H9 (cell line): ENCODE results near the gene MGAT4C. TPM values are rescaled to one million over a fixed set of nuclear protein-coding genes. Genes with fewer than 3 reads are reported as not detected.

Source experiments
- DNase-seq: peaks from one replicate; pipeline ENCODE4 v3.0.0-alpha.2; 2017
- H2AFZ ChIP-seq: one replicate; pipeline ENCODE4 v1.6.1; 2013; ENCODE audit warnings: mild to moderate bottlenecking, low read length, control low read depth, moderate library complexity
- H2AK5ac ChIP-seq: 2 replicates; pipeline ENCODE4 v1.6.1; 2013; ENCODE audit warnings: low read length, control low read depth, mixed read lengths; ENCODE audit not compliant: insufficient read length
- H2BK120ac ChIP-seq: one replicate; pipeline ENCODE4 v1.6.1; 2013; ENCODE audit warnings: low read depth, mild to moderate bottlenecking, low read length, control low read depth, inconsistent platforms; ENCODE audit not compliant: poor library complexity, severe bottlenecking
- H2BK12ac ChIP-seq: 2 replicates; pipeline ENCODE4 v1.6.1; 2013; ENCODE audit warnings: low read length, control low read depth, mixed read lengths, low read depth; ENCODE audit not compliant: insufficient read length
- H2BK15ac ChIP-seq: 2 replicates; pipeline ENCODE4 v1.6.1; 2013; ENCODE audit warnings: low read depth, low read length, control low read depth
- H2BK20ac ChIP-seq: one replicate; pipeline ENCODE4 v1.6.1; 2013; ENCODE audit warnings: low read depth, mild to moderate bottlenecking, low read length, control low read depth, inconsistent platforms; ENCODE audit not compliant: poor library complexity, severe bottlenecking
- H2BK5ac ChIP-seq: 2 replicates; pipeline ENCODE4 v1.6.1; 2013; ENCODE audit warnings: low read length, control low read depth, mixed read lengths; ENCODE audit not compliant: insufficient read length
- H3K14ac ChIP-seq: 2 replicates; pipeline ENCODE4 v1.6.1; 2013; ENCODE audit warnings: low read length, control low read depth; ENCODE audit not compliant: insufficient read depth
- H3K18ac ChIP-seq: 2 replicates; pipeline ENCODE4 v1.6.1; 2013; ENCODE audit warnings: low read depth, mild to moderate bottlenecking, mixed read lengths, low read length, control low read depth; ENCODE audit not compliant: insufficient read length
- H3K23ac ChIP-seq: 2 replicates; pipeline ENCODE4 v1.6.1; 2013; ENCODE audit warnings: low read length, control low read depth, mixed read lengths, low read depth; ENCODE audit not compliant: insufficient read length
- H3K23me2 ChIP-seq: 2 replicates; pipeline ENCODE4 v1.6.1; 2013; ENCODE audit warnings: low read depth, mild to moderate bottlenecking, mixed read lengths, low read length, control low read depth; ENCODE audit not compliant: insufficient read length, poor library complexity, severe bottlenecking
- H3K27ac ChIP-seq: 2 replicates; pipeline ENCODE4 v1.5.1; 2013; ENCODE audit warnings: low read length, control low read depth, mixed read lengths, low read depth; ENCODE audit not compliant: insufficient read length
- H3K27me3 ChIP-seq: 2 replicates; pipeline ENCODE4 v1.6.1; 2013; ENCODE audit warnings: low read length, control low read depth, inconsistent platforms; ENCODE audit not compliant: insufficient read depth
- H3K4ac ChIP-seq: 2 replicates; pipeline ENCODE4 v1.6.1; 2013; ENCODE audit warnings: low read depth, mild to moderate bottlenecking, control low read depth, inconsistent platforms, low read length, moderate library complexity
- H3K4me1 ChIP-seq: 2 replicates; pipeline ENCODE4 v1.6.1; 2013; ENCODE audit warnings: low read length, control low read depth, inconsistent platforms; ENCODE audit not compliant: insufficient read depth
- H3K4me2 ChIP-seq: 2 replicates; pipeline ENCODE4 v1.6.1; 2013; ENCODE audit warnings: low read length, control low read depth, mixed read lengths; ENCODE audit not compliant: insufficient read length, insufficient read depth
- H3K56ac ChIP-seq: 2 replicates; pipeline ENCODE4 v1.6.1; 2013; ENCODE audit warnings: low read depth, mild to moderate bottlenecking, mixed read lengths, low read length, control low read depth; ENCODE audit not compliant: insufficient read length
- H3K79me1 ChIP-seq: 2 replicates; pipeline ENCODE4 v1.6.1; 2013; ENCODE audit warnings: low read depth, mild to moderate bottlenecking, moderate library complexity, low read length, control low read depth, inconsistent platforms; ENCODE audit not compliant: insufficient read depth, poor library complexity, severe bottlenecking
- H3K79me2 ChIP-seq: 2 replicates; pipeline ENCODE4 v1.6.1; 2013; ENCODE audit warnings: low read length, control low read depth, inconsistent platforms; ENCODE audit not compliant: insufficient read depth
- H3K9ac ChIP-seq: 2 replicates; pipeline ENCODE4 v1.6.1; 2013; ENCODE audit warnings: low read length, control low read depth, mixed read lengths; ENCODE audit not compliant: insufficient read length; ENCODE audit errors: extremely low read depth
- H3K9me3 ChIP-seq: one replicate; pipeline ENCODE4 v1.6.1; 2013; ENCODE audit warnings: low read depth, low read length, inconsistent platforms; ENCODE audit not compliant: control insufficient read depth
- H3T11ph ChIP-seq: one replicate; pipeline ENCODE4 v1.6.1; 2013; ENCODE audit warnings: mild to moderate bottlenecking, low read length, control low read depth, inconsistent platforms
- H4K20me1 ChIP-seq: one replicate; pipeline ENCODE4 v1.6.1; 2013; ENCODE audit not compliant: control insufficient read depth, insufficient read length, insufficient read depth
- H4K5ac ChIP-seq: 2 replicates; pipeline ENCODE4 v1.6.1; 2013; ENCODE audit warnings: low read depth, mild to moderate bottlenecking, mixed read lengths, low read length, control low read depth; ENCODE audit not compliant: insufficient read length
- H4K8ac ChIP-seq: replicated peaks from 2 replicates; pipeline ENCODE4 v1.6.1; 2013; ENCODE audit warnings: low read length, control low read depth, mixed read lengths, low read depth; ENCODE audit not compliant: insufficient read length
- H4K91ac ChIP-seq: 2 replicates; pipeline ENCODE4 v1.6.1; 2013; ENCODE audit warnings: low read depth, mild to moderate bottlenecking, moderate library complexity, mixed read lengths, low read length, control low read depth; ENCODE audit not compliant: insufficient read length
- H3K27ac Mint-ChIP-seq, 3 experiments: 2 replicates in 2 of 3; 3 replicates in 1 of 3; pipeline ENCODE4 v1.8.0; 2020 to 2021; ENCODE audit warnings: mixed read lengths in 3 of 3, mild to moderate bottlenecking in 1 of 3, moderate library complexity in 1 of 3
- H3K27me3 Mint-ChIP-seq: 2 replicates; pipeline ENCODE4 v1.8.0; 2021; ENCODE audit warnings: low read depth, mild to moderate bottlenecking, moderate library complexity, mixed read lengths
- H3K36me3 Mint-ChIP-seq, 3 experiments: 2 replicates in 2 of 3; 3 replicates in 1 of 3; pipeline ENCODE4 v1.8.0; 2020 to 2021; ENCODE audit warnings: low read depth in 3 of 3, mixed read lengths in 3 of 3; ENCODE audit not compliant: insufficient read depth in 1 of 3
- H3K4me1 Mint-ChIP-seq, 2 experiments: 2 replicates each; pipeline ENCODE4 v1.8.0; 2020; ENCODE audit warnings: mixed read lengths in 2 of 2
- H3K4me3 Mint-ChIP-seq, 2 experiments: 2 replicates in 1 of 2; 3 replicates in 1 of 2; pipeline ENCODE4 v1.8.0; 2020 to 2021; ENCODE audit warnings: mild to moderate bottlenecking in 2 of 2, mixed read lengths in 2 of 2, moderate library complexity in 1 of 2
- H3K9me3 Mint-ChIP-seq, 2 experiments: 2 replicates in 1 of 2; 3 replicates in 1 of 2; pipeline ENCODE4 v1.8.0; 2020; ENCODE audit warnings: mild to moderate bottlenecking in 2 of 2, mixed read lengths in 2 of 2, moderate library complexity in 1 of 2
- CTCF ChIP-seq: fragments of 200-600 bp; sonication (generic); conservative IDR thresholded peaks from 3 replicates; pipeline ENCODE4 v1.8.0; 2021; ENCODE audit warnings: antibody characterized with exemption, mild to moderate bottlenecking
- total RNA-seq: library from RNA; stranded (reverse); gene quantifications from 2 replicates; pipeline ENCODE4 v1.2.1, GENCODE V29; 2021

The MGAT4C gene
- total RNA-seq, 1 experiment from 2014 or later: 1.3 TPM

- peak overlapping the region in 1 of 3 experiments; percentile 35; a peak in 2 of 7 replicates for H3K27ac Mint-ChIP-seq
- Histone ChIP-seq H3K4me2 (no peak overlapping the region), H3K79me2 (no peaks in the 10 kb centered on the region), H3K18ac (no peak overlapping the region), H2BK20ac (no peak overlapping the region), H3K14ac (no peak overlapping the region), H2BK120ac (no peak overlapping the region), H3K9ac (no peak overlapping the region), H2BK15ac (no peak overlapping the region), H3K23ac (no peak overlapping the region), H3K9me3 (no peaks in the 10 kb centered on the region), H2BK12ac (no peak overlapping the region), H2AFZ (no peak overlapping the region), H3K56ac (no peak overlapping the region), H2AK5ac (no peak overlapping the region), H3K27ac (no peak overlapping the region), H4K5ac (no peak overlapping the region), H4K20me1 (no peaks in the 10 kb centered on the region), H4K8ac (no peak overlapping the region), H3K4me1 (no peaks in the 10 kb centered on the region), H2BK5ac (no peak overlapping the region), H3K4ac (no peak overlapping the region), H3K27me3 (no peaks in the 10 kb centered on the region), H3K23me2 (no peaks in the 10 kb centered on the region), H3K79me1 (no peaks in the 10 kb centered on the region), H4K91ac (no peak overlapping the region), H3T11ph (no peak overlapping the region)
- no peaks in the 10 kb centered on the region for H3K27me3 Mint-ChIP-seq
- no peaks in the 10 kb centered on the region for H3K9me3 Mint-ChIP-seq
- no peak overlapping the region for H3K4me3 Mint-ChIP-seq
- no peaks in the 10 kb centered on the region for H3K4me1 Mint-ChIP-seq
- H3K36me3 Mint-ChIP-seq: no peaks in the 10 kb centered on the region
- no peak for DNase-seq
- TF ChIP-seq CTCF: no peak
Measured at GRCh38 chr12:85971800-85972199, 284.4 kb downstream of the MGAT4C start.
